SU-DHL-6 (cell line): ENCODE data around the gene CLDN14.
"Not testable (repeated sequence)": the region's sequence is repeated elsewhere in the genome, so short reads cannot be mapped to it uniquely, and the experiment has no call there.

Experiments
- H2AFZ ChIP-seq: fragments of 200-600 bp; sonication (generic); 2 replicates; pipeline ENCODE4 v1.6.1; 2014; ENCODE audit warnings: low read depth, mild to moderate bottlenecking, moderate library complexity, mixed read lengths, antibody characterized with exemption, low read length; ENCODE audit not compliant: severe bottlenecking
- H3F3A ChIP-seq: fragments of 200-600 bp; shearing (Covaris generic); 2 replicates; pipeline ENCODE4 v1.6.0; 2016; ENCODE audit warnings: antibody characterized with exemption, mild to moderate bottlenecking; ENCODE audit not compliant: insufficient read depth
- H3K27ac ChIP-seq: fragments of 200-600 bp; sonication (generic); 2 replicates; pipeline ENCODE4 v1.5.1; 2016; ENCODE audit warnings: low read depth, mild to moderate bottlenecking, low read length, moderate library complexity, mixed read lengths
- H3K27me3 ChIP-seq: fragments of 200-600 bp; sonication (generic), shearing (Covaris generic); 2 replicates; pipeline ENCODE4 v1.6.0; 2014; ENCODE audit warnings: mild to moderate bottlenecking, low read length
- H3K36me3 ChIP-seq: fragments of 200-600 bp; sonication (generic); 2 replicates; pipeline ENCODE4 v1.6.1; 2014; ENCODE audit warnings: mild to moderate bottlenecking, low read length, mixed read lengths
- H3K4me2 ChIP-seq: fragments of 300-600, 200-600 bp; shearing (Covaris generic), sonication (generic); 2 replicates; pipeline ENCODE4 v1.6.0; 2014; ENCODE audit warnings: low read length, low read depth, mild to moderate bottlenecking; ENCODE audit not compliant: poor library complexity, severe bottlenecking
- H3K4me3 ChIP-seq: fragments of 200-600 bp; sonication (generic); 2 replicates; pipeline ENCODE4 v1.5.1; 2014; ENCODE audit warnings: antibody characterized with exemption, low read length, mild to moderate bottlenecking, mixed read lengths; ENCODE audit not compliant: insufficient read depth, poor library complexity, severe bottlenecking
- H3K79me2 ChIP-seq: fragments of 200-600 bp; sonication (generic); 2 replicates; pipeline ENCODE4 v1.6.1; 2014; ENCODE audit warnings: mild to moderate bottlenecking, low read length, moderate library complexity; ENCODE audit not compliant: insufficient read depth
- H3K9ac ChIP-seq: fragments of 200-600 bp; sonication (generic); 2 replicates; pipeline ENCODE4 v1.7.0; 2014; ENCODE audit warnings: mild to moderate bottlenecking, low read length
- H3K9me2 ChIP-seq: fragments of 200-600 bp; sonication (generic); replicated peaks from 2 replicates; pipeline ENCODE4 v1.6.1; 2014; ENCODE audit warnings: low read length; ENCODE audit not compliant: insufficient read depth
- H3K9me3 ChIP-seq: fragments of 200-600 bp; sonication (generic); 2 replicates; pipeline ENCODE4 v1.6.1; 2014; ENCODE audit warnings: low read length, mixed read lengths; ENCODE audit not compliant: insufficient read depth
- H4K20me1 ChIP-seq: fragments of 200-600 bp; sonication (generic); 2 replicates; pipeline ENCODE4 v1.6.1; 2014; ENCODE audit warnings: low read depth, mild to moderate bottlenecking, antibody characterized with exemption, low read length, moderate library complexity, mixed read lengths
- EZH2phosphoT487 ChIP-seq: fragments of 200-600 bp; sonication (generic), shearing (Covaris generic); conservative IDR thresholded peaks from 2 replicates; pipeline ENCODE4 v1.6.1; 2018; ENCODE audit warnings: mild to moderate bottlenecking, antibody characterized with exemption, low read length, moderate library complexity, mixed read lengths
- TF ChIP-seq, protein P1 (sequence below): fragments of 200-600 bp; sonication (generic); IDR thresholded peaks from one replicate; pipeline ENCODE4 v1.5.1; 2017; ENCODE audit warnings: antibody characterized with exemption, mild to moderate bottlenecking, low read length, moderate library complexity; ENCODE audit not compliant: insufficient read depth, poor library complexity, severe bottlenecking

Gene CLDN14

DNA sequence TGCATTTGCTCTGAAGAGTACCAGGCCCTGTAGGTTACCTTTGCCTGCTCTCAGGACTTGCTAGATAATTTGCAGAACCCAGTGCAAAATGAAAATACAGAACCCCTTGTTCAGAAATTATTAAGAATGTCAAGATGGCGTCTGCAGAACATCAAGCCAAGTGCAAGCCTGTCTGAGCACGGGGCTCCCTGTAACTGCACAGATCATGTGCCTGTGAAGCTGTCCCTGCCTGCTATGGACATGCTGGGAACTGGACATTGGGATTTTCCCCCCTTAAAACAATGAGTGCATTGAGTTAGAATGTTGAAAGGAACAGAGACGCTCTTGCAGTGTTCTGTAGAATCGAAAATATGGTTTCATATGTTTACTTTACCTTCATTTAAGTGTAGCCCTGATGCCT, 2.9 kb downstream of the CLDN14 start:
- Histone ChIP-seq H3K79me2 (no peaks in the 10 kb centered on the region), H3K9ac (no peak overlapping the region), H3K4me3 (no peak overlapping the region), H3K27ac (no peak overlapping the region), H3K36me3 (no peaks in the 10 kb centered on the region), H4K20me1 (no peaks in the 10 kb centered on the region), H3K9me2 (no peaks in the 10 kb centered on the region), H3K27me3 (no peaks in the 10 kb centered on the region), H3K9me3 (no peaks in the 10 kb centered on the region), H3K4me2 (no peak overlapping the region), H2AFZ (no peak overlapping the region), H3F3A (no peaks in the 10 kb centered on the region)
- no peak for TF ChIP-seq EZH2phosphoT487
- TF ChIP-seq, protein P1, sequence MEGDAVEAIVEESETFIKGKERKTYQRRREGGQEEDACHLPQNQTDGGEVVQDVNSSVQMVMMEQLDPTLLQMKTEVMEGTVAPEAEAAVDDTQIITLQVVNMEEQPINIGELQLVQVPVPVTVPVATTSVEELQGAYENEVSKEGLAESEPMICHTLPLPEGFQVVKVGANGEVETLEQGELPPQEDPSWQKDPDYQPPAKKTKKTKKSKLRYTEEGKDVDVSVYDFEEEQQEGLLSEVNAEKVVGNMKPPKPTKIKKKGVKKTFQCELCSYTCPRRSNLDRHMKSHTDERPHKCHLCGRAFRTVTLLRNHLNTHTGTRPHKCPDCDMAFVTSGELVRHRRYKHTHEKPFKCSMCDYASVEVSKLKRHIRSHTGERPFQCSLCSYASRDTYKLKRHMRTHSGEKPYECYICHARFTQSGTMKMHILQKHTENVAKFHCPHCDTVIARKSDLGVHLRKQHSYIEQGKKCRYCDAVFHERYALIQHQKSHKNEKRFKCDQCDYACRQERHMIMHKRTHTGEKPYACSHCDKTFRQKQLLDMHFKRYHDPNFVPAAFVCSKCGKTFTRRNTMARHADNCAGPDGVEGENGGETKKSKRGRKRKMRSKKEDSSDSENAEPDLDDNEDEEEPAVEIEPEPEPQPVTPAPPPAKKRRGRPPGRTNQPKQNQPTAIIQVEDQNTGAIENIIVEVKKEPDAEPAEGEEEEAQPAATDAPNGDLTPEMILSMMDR = no peak

DNA sequence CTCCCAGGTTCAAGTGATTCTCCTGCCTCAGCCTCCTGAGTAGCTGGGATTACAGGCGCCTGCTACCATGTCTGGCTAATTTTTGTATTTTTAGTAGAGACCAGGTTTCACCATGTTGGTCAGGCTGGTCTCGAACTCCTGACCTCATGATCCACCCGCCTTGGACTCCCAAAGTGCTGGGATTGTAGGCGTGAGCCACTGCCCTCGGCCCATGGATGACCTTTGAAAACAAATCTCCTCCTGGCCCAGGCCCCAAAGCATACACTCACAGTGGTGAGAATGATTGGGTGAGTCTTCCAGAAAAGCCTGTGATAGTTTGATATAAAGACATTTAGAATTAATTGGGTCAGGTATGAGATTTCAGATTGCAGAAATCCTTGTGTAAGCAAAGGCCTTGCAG, 3.4 kb downstream of the CLDN14 start:
- not testable (repeated sequence) for H3K36me3 ChIP-seq, H3K4me3 ChIP-seq, H2AFZ ChIP-seq, H3F3A ChIP-seq, H3K9ac ChIP-seq, H3K9me3 ChIP-seq, H3K27me3 ChIP-seq, H3K9me2 ChIP-seq, H4K20me1 ChIP-seq, H3K27ac ChIP-seq, H3K4me2 ChIP-seq, H3K79me2 ChIP-seq

DNA sequence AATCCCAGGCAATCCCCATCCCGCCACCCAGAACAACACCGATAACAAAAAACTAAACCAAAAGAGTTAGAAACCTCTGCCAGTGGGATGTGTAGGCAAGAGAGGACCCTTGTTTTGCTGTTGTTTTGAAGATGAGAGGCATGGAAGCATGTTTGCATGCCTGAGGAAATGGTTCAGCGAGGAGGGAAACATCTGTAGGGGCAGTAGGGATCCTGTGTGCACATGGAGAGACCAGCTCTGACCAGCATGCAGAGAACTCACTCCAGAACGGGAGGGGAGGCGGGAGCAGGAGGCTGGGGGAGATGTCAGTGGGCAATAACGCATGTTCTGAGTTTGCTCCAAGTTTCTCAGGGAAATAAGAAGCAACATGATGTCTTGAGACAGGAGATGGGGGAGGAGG, 5.3 kb downstream of the CLDN14 start:
- no peak overlapping the region for H3K4me3 ChIP-seq
- H3K9me2 ChIP-seq = no peaks in the 10 kb centered on the region
- H3K79me2 ChIP-seq = no peaks in the 10 kb centered on the region
- no peaks in the 10 kb centered on the region for H3K9me3 ChIP-seq
- H4K20me1 ChIP-seq = no peaks in the 10 kb centered on the region
- H2AFZ ChIP-seq = no peak overlapping the region
- no peak overlapping the region for H3K9ac ChIP-seq
- no peaks in the 10 kb centered on the region for H3F3A ChIP-seq
- no peak for TF ChIP-seq EZH2phosphoT487
- no peak overlapping the region for H3K4me2 ChIP-seq
- no peaks in the 10 kb centered on the region for H3K36me3 ChIP-seq
- no peaks in the 10 kb centered on the region for H3K27me3 ChIP-seq
- no peak overlapping the region for H3K27ac ChIP-seq

DNA sequence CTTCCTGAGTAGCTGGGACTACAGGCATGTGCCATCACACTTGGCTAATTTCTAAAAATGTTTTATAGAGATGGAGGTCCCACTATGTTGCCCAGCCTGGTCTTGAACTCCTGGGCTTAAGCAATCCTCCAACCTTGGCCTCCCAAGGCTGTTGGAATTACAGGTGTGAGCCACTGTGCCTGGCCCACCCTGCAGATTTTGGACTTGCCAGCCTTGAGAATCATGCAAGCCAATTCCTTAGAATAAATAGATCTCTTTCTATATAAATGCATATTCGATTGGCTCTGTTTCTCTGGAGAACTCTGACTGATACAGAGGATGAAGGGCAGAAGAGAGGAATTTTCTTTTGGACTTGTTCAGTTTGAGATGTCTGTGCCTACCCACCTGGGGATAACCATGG, 6.7 kb downstream of the CLDN14 start:
- no peak overlapping the region for H3K27ac ChIP-seq
- no peak overlapping the region for H3K9ac ChIP-seq
- no peak overlapping the region for H3K4me2 ChIP-seq
- no peaks in the 10 kb centered on the region for H3K36me3 ChIP-seq
- no peaks in the 10 kb centered on the region for H3K9me2 ChIP-seq
- no peaks in the 10 kb centered on the region for H3F3A ChIP-seq
- TF ChIP-seq, protein P1 = no peak
- no peak for TF ChIP-seq EZH2phosphoT487
- no peak overlapping the region for H3K4me3 ChIP-seq
- H3K79me2 ChIP-seq = no peaks in the 10 kb centered on the region
- no peaks in the 10 kb centered on the region for H3K27me3 ChIP-seq
- H3K9me3 ChIP-seq = no peaks in the 10 kb centered on the region
- H2AFZ ChIP-seq = no peak overlapping the region
- H4K20me1 ChIP-seq = no peaks in the 10 kb centered on the region
